OCI-LY1 (cell line): ENCODE measurements around the gene TNNC1.

ENCODE experiments used
- CTCF ChIP-seq: fragments of 200-600 bp; sonication (generic), shearing (Covaris generic); IDR thresholded peaks from 2 replicates; pipeline ENCODE4 v1.5.1; 2017; ENCODE audit warnings: mild to moderate bottlenecking, antibody characterized with exemption, low read length, moderate library complexity, mixed read lengths
- EZH2 ChIP-seq: fragments of 200-600 bp; sonication (generic), shearing (Covaris generic); IDR thresholded peaks from 2 replicates; pipeline ENCODE4 v1.8.0; 2017; ENCODE audit warnings: borderline replicate concordance, mixed run types, mild to moderate bottlenecking, antibody characterized with exemption, low read length, moderate library complexity, mixed read lengths

GRCh38 chr3:52432691-52433141 is 21.1 kb downstream of the TNNC1 start:
- no peak for TF ChIP-seq CTCF
- TF ChIP-seq EZH2, result no peak
